CD14-positive monocyte (primary cell): ENCODE measurements around the gene PRDM9. TPM values are rescaled to one million over a fixed set of nuclear protein-coding genes. Genes with fewer than 3 reads are reported as not detected.
"Not testable (repeated sequence)": the region's sequence is repeated elsewhere in the genome, so short reads cannot be mapped to it uniquely, and the experiment has no call there.

ENCODE experiments used
- DNase-seq, 3 donors: peaks; one replicate each; pipeline ENCODE4 v3.0.0-alpha.2; 2011 to 2022
- H2AFZ ChIP-seq: 2 replicates; pipeline ENCODE4 v1.6.0; 2012; ENCODE audit warnings: mild to moderate bottlenecking, low read depth, low read length, inconsistent platforms; ENCODE audit not compliant: insufficient read depth, poor library complexity, severe bottlenecking
- H3K27ac ChIP-seq, 2 donors: 1 replicate in 1 of 2; 2 replicates in 1 of 2; pipeline ENCODE4 v1.5.1; 2012 to 2013; ENCODE audit warnings: low read length in 2 of 2, control low read depth in 1 of 2, inconsistent platforms in 1 of 2, low read depth in 1 of 2, mild to moderate bottlenecking in 1 of 2
- H3K27me3 ChIP-seq, 2 donors: one replicate each; pipeline versions ENCODE4 v1.6.0 to v1.6.1; 2011 to 2013; ENCODE audit warnings: low read length in 2 of 2; ENCODE audit not compliant: control insufficient read depth in 2 of 2, insufficient read depth in 2 of 2
- H3K36me3 ChIP-seq, 2 donors: replicated peaks in 1 of 2; 1 replicate in 1 of 2; 2 replicates in 1 of 2; pipeline versions ENCODE4 v1.5.1 to v1.6.1; 2012 to 2013; ENCODE audit warnings: low read length in 2 of 2, control low read depth in 1 of 2, inconsistent platforms in 1 of 2, mild to moderate bottlenecking in 1 of 2; ENCODE audit not compliant: insufficient read depth in 2 of 2, control insufficient read depth in 1 of 2
- H3K4me1 ChIP-seq, 2 donors: 1 replicate in 1 of 2; 2 replicates in 1 of 2; pipeline versions ENCODE4 v1.5.1 to v1.6.1; 2012 to 2013; ENCODE audit warnings: low read length in 2 of 2, control low read depth in 1 of 2, inconsistent platforms in 1 of 2, mild to moderate bottlenecking in 1 of 2, moderate library complexity in 1 of 2; ENCODE audit not compliant: insufficient read depth in 2 of 2, control insufficient read depth in 1 of 2
- H3K4me2 ChIP-seq: replicated peaks from 2 replicates; pipeline ENCODE3; 2012; ENCODE audit warnings: low read length, moderate library complexity, mild to moderate bottlenecking; ENCODE audit not compliant: poor library complexity, severe bottlenecking; ENCODE audit errors: extremely low read depth
- H3K4me3 ChIP-seq, 3 experiments: fragments of 200-600 bp in 1 of 3; sonication (generic) in 1 of 3; replicated peaks in 1 of 3; 1 replicate in 2 of 3; 2 replicates in 1 of 3; pipeline ENCODE4 v1.5.1; 2011 to 2013; ENCODE audit warnings: low read length in 3 of 3, mild to moderate bottlenecking in 3 of 3, control low read depth in 2 of 3, low read depth in 2 of 3, inconsistent platforms in 1 of 3, moderate library complexity in 1 of 3
- H3K79me2 ChIP-seq: 2 replicates; pipeline ENCODE4 v1.6.0; 2012; ENCODE audit warnings: mild to moderate bottlenecking, control low read depth, inconsistent platforms, low read length, moderate library complexity; ENCODE audit not compliant: insufficient read depth
- H3K9ac ChIP-seq: 2 replicates; pipeline ENCODE4 v1.6.0; 2017; ENCODE audit warnings: low read length, mild to moderate bottlenecking; ENCODE audit not compliant: insufficient read depth, poor library complexity, severe bottlenecking
- H3K9me3 ChIP-seq, 2 donors: replicated peaks in 1 of 2; 1 replicate in 1 of 2; 2 replicates in 1 of 2; pipeline versions ENCODE4 v1.5.1 to v1.6.1; 2012 to 2013; ENCODE audit warnings: low read length in 2 of 2, control low read depth in 1 of 2; ENCODE audit not compliant: control insufficient read depth in 1 of 2, insufficient read depth in 1 of 2
- H4K20me1 ChIP-seq: 2 replicates; pipeline ENCODE4 v1.6.0; 2012; ENCODE audit warnings: mild to moderate bottlenecking, low read length, control low read depth, moderate library complexity; ENCODE audit not compliant: insufficient read depth
- H3K27ac Mint-ChIP-seq, 7 donors: one replicate each; pipeline ENCODE4 v1.8.0; 2020; ENCODE audit warnings: mild to moderate bottlenecking in 7 of 7, mixed read lengths in 7 of 7, moderate library complexity in 6 of 7, inconsistent platforms in 2 of 7
- H3K27me3 Mint-ChIP-seq, 3 donors: one replicate each; pipeline ENCODE4 v1.8.0; 2021 to 2022; ENCODE audit warnings: low read depth in 3 of 3, mild to moderate bottlenecking in 3 of 3, mixed read lengths in 3 of 3, moderate library complexity in 3 of 3, inconsistent platforms in 1 of 3
- H3K36me3 Mint-ChIP-seq, 2 donors: one replicate each; pipeline ENCODE4 v1.8.0; 2020; ENCODE audit warnings: mixed read lengths in 2 of 2, inconsistent platforms in 1 of 2, mild to moderate bottlenecking in 1 of 2
- H3K4me1 Mint-ChIP-seq: one replicate; pipeline ENCODE4 v1.8.0; 2020; ENCODE audit warnings: mild to moderate bottlenecking, mixed read lengths
- H3K4me3 Mint-ChIP-seq, 2 donors: one replicate each; pipeline ENCODE4 v1.8.0; 2020; ENCODE audit warnings: mild to moderate bottlenecking in 2 of 2, mixed read lengths in 2 of 2, moderate library complexity in 1 of 2
- H3K9me3 Mint-ChIP-seq, 7 donors: one replicate each; pipeline ENCODE4 v1.8.0; 2020 to 2022; ENCODE audit warnings: mixed read lengths in 7 of 7, mild to moderate bottlenecking in 6 of 7, moderate library complexity in 6 of 7, inconsistent platforms in 2 of 7
- CTCF ChIP-seq: fragments of 200-600 bp; IDR thresholded peaks from one replicate; pipeline ENCODE4 v1.8.0; 2022; ENCODE audit warnings: antibody characterized with exemption, mild to moderate bottlenecking
- WGBS: methylation state at CpG from one replicate; pipeline ENCODE4 v1.1.5; 2013; ENCODE audit warnings: missing lambda C conversion rate; ENCODE audit not compliant: insufficient coverage; 5-methylcytosine and 5-hydroxymethylcytosine counted together
- intact Hi-C, 2 donors: fragments of 100-400 bp; cut with micrococcal nuclease; formaldehyde crosslinking; loops; one replicate each; pipeline versions ENCODE4 v1.15.0 to v1.15.1; 2023
- polyA plus RNA-seq, 3 donors: library from polyadenylated mRNA; depleted of rRNA in 1 of 3; unstranded in 2 of 3; stranded (reverse) in 1 of 3; fragments of 300-500 nt in 2 of 3; fragments of >200 nt in 1 of 3; fragmentation: Illumina TruSeq in 2 of 3; gene quantifications; 1 replicate in 2 of 3; 2 replicates in 1 of 3; pipeline ENCODE4 v1.2.3, GENCODE V29; 2012 to 2021

PRDM9 gene
- polyA plus RNA-seq, 3 donors: not detected

- H3K27me3 Mint-ChIP-seq: no peaks in the 10 kb centered on the region
- H3K9me3 Mint-ChIP-seq: peaks cover 0 to 7% (median 4%) of the 10 kb centered on the region in 7 donors
- intact Hi-C loops: no loop called here
- Histone ChIP-seq H3K9me3 (peaks cover 13% of the 10 kb centered on the region in 2 donors), H2AFZ (no peak overlapping the region), H3K27me3 (no peaks in the 10 kb centered on the region), H3K27ac (no peak overlapping the region), H4K20me1 (no peaks in the 10 kb centered on the region), H3K79me2 (no peaks in the 10 kb centered on the region), H3K4me2 (no peak overlapping the region), H3K9ac (no peak overlapping the region), H3K36me3 (no peaks in the 10 kb centered on the region), H3K4me1 (no peaks in the 10 kb centered on the region), H3K4me3 (no peak overlapping the region)
- H3K4me1 Mint-ChIP-seq: no peaks in the 10 kb centered on the region
- H3K4me3 Mint-ChIP-seq: no peak overlapping the region
- TF ChIP-seq CTCF: no peak
- no peaks in the 10 kb centered on the region for H3K36me3 Mint-ChIP-seq
- DNase-seq: no peak
- no CpG with 5 or more reads among the region's 1 CpG for WGBS
- H3K27ac Mint-ChIP-seq: no peak overlapping the region
Measured at GRCh38 chr5:23496576-23496975, 10.8 kb upstream of the PRDM9 start.

- no peak for DNase-seq
Measured at GRCh38 chr5:23506329-23507236, 826 bp upstream of the PRDM9 start.

GRCh38 chr5:23510434-23510833 lies 3.0 kb downstream of the PRDM9 start:
- H3K27me3 Mint-ChIP-seq, H3K36me3 ChIP-seq, H3K4me1 Mint-ChIP-seq, H3K4me2 ChIP-seq, DNase-seq, H3K36me3 Mint-ChIP-seq, H3K4me1 ChIP-seq, H3K4me3 Mint-ChIP-seq, H3K4me3 ChIP-seq, H3K79me2 ChIP-seq, H3K27me3 ChIP-seq, H3K9ac ChIP-seq, H2AFZ ChIP-seq, H3K27ac ChIP-seq, intact Hi-C loops, H4K20me1 ChIP-seq, H3K27ac Mint-ChIP-seq: not testable (repeated sequence)
- peaks cover 26 to 43% of the 10 kb centered on the region in 2 donors for H3K9me3 ChIP-seq
- WGBS: 86% methylated on average over 1 of the region's 5 CpGs
- peaks cover 17 to 40% (median 23%) of the 10 kb centered on the region in 7 donors for H3K9me3 Mint-ChIP-seq

More at GRCh38 chr5:23506329-23507236, 826 bp upstream of the PRDM9 start:
- Histone ChIP-seq H3K4me1 (no peaks in the 10 kb centered on the region), H2AFZ (no peak overlapping the region), H3K36me3 (no peaks in the 10 kb centered on the region), H3K4me3 (no peak overlapping the region), H3K9me3 (peaks cover 26 to 34% of the 10 kb centered on the region in 2 donors), H3K9ac (no peak overlapping the region), H3K27ac (no peak overlapping the region), H4K20me1 (no peaks in the 10 kb centered on the region), H3K27me3 (no peaks in the 10 kb centered on the region), H3K79me2 (no peaks in the 10 kb centered on the region), H3K4me2 (no peak overlapping the region)
- Mint-ChIP-seq H3K4me3 (no peak overlapping the region), H3K36me3 (no peaks in the 10 kb centered on the region), H3K27me3 (peaks cover 0 to 6% (median 0%) of the 10 kb centered on the region in 3 donors), H3K4me1 (peaks cover 2% of the 10 kb centered on the region), H3K9me3 (peaks cover 15 to 37% (median 19%) of the 10 kb centered on the region in 7 donors), H3K27ac (no peak overlapping the region)
- intact Hi-C loops: no loop called here
- no peak for TF ChIP-seq CTCF
- 74% methylated on average over 19 of the region's 23 CpGs for WGBS
